ENCODE results near the gene DDO. TPM values are rescaled to one million over a fixed set of nuclear protein-coding genes. Genes with fewer than 3 reads are reported as not detected.
A peak's percentile ranks its signal among the peaks of the same experiment; 100 is the strongest.

DDO gene
- total and polyA plus RNA-seq, 9 of the 15 experiments (the other 6 are each of a cell fraction or from before 2014, with no cell fraction given), result not detected

- in situ Hi-C loops (cut with MboI) (no loop called here), intact Hi-C loops (cut with micrococcal nuclease) (no loop called here)
- H3K4me2 ChIP-seq (ENCODE audit: insufficient read depth, low read length), result no peak overlapping the region
- H3K9ac ChIP-seq (ENCODE audit: insufficient read depth in 1 of 2, low read depth in 2 of 2, low read length in 2 of 2), result no peak overlapping the region
- H3K9me3 ChIP-seq (replicated peaks; ENCODE audit: control insufficient read depth, insufficient read depth, low read depth, low read length), result no peaks in the 10 kb centered on the region
- DNase-seq (ENCODE audit: extremely low read depth in 1 of 4, low spot score in 3 of 4) (no peak), ATAC-seq (no peak), FAIRE-seq (no peak)
- POLR2A ChIA-PET, result interaction anchor here (1.0 kb wide), 1 partner anchor 9 kb away, joined by 3 read pairs; no protein-coding TSS in a partner anchor
- H3K79me2 ChIP-seq (ENCODE audit: control insufficient read depth, insufficient read depth, low read length), result no peaks in the 10 kb centered on the region
- no peaks in the 10 kb centered on the region for H4K20me1 ChIP-seq (replicated peaks; ENCODE audit: control insufficient read depth, insufficient read depth, low read length)
- CTCF ChIA-PET (ENCODE audit: low intra/inter-chr PET ratio), result no interaction called here
- H2AFZ ChIP-seq (ENCODE audit: low read depth, low read length), result no peak overlapping the region
- H3K27ac ChIP-seq (ENCODE audit: extremely low read depth, low read depth, low read length), result no peak overlapping the region
- WGBS (ENCODE audit: insufficient coverage, low coverage, missing lambda C conversion rate), result 3% methylated on average over 8 of the region's 8 CpGs
- H3K9me1 ChIP-seq (ENCODE audit: control insufficient read depth, insufficient read depth, low read length), result no peaks in the 10 kb centered on the region
- no peak overlapping the region for H3K4me3 ChIP-seq
- no peak for TF ChIP-seq RFX1 (IDR thresholded peaks at IDR 0.05)
- TF ChIP-seq PKNOX1 (IDR thresholded peaks at IDR 0.05), result peak; percentile 79
- no peak for TF ChIP-seq NFATC3 (IDR thresholded peaks at IDR 0.05)
- TF ChIP-seq MEIS2 (IDR thresholded peaks at IDR 0.05; ENCODE audit: partially characterized antibody), result peak; percentile 84
- TF ChIP-seq PBX2 (CRISPR knock-in tag; IDR thresholded peaks at IDR 0.05; ENCODE audit: low read depth), result 0 out of 2 replicates have a peak, but pooled peaks have one; percentile 32
- TF ChIP-seq PBX2 (tag; conservative IDR thresholded peaks at IDR 0.05; ENCODE audit: low read depth), result peak; percentile 89
- BruUV-seq (replicated peaks), result no TSS peak
- H3K36me3 ChIP-seq (ENCODE audit: control insufficient read depth, insufficient read depth, low read length), result no peaks in the 10 kb centered on the region
- peaks cover 0 to 20% of the 10 kb centered on the region in 2 experiments; a peak in 3 of 5 replicates for H3K27me3 ChIP-seq (ENCODE audit: control insufficient read depth in 2 of 2, insufficient read depth in 2 of 2, low read length in 2 of 2)
- H3K4me1 ChIP-seq (replicated peaks in 1 of 2; ENCODE audit: control insufficient read depth in 2 of 2, insufficient read depth in 2 of 2, low read length in 2 of 2), result peaks cover under 1 to 6% of the 10 kb centered on the region in 2 experiments; a peak in 2 of 5 replicates
Observed at GRCh38 chr6:110404607-110405006, 10.8 kb downstream of the DDO start.
